GM19099 (cell line): Measurements from ENCODE around the gene DPM1.
A peak's percentile ranks its signal among the peaks of the same experiment; 100 is the strongest.

Source experiments
- POLR2A ChIP-seq: IDR thresholded peaks from 3 replicates; pipeline ENCODE4 v1.6.1; 2011; ENCODE audit warnings: low read depth; ENCODE audit not compliant: insufficient read length; ENCODE audit errors: extremely low read depth

DPM1 gene

GRCh38 chr20:50958615-50959542 lies 547 bp upstream of the DPM1 start, which contains the start of gene MOCS3:
TSS of gene MOCS3 (plus strand) at chr20:50958818. CDS start at chr20:50958843, 25 bp downstream.
- no peak for TF ChIP-seq POLR2A

- no peak for TF ChIP-seq POLR2A
Observed at GRCh38 chr20:50957276-50957675, 1.1 kb downstream of the DPM1 start.

DNA sequence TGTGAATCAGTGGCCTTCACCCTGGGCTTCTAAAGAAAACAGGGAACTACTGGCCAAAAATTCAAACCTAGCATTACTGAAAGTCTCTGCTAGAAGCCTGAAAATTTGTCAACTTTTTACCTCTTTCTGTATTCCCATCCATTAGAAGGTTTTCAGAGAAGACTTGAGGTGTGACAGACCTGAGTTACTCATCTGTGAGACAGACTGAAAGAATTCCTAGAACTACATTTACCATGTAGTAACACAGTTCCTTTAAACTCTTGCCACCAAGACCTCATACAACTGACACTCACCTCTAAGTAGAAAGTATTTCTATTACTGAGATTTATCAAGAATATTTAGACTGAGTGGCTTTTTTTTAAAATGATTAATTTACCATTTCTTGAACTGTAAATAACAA lies 4.5 kb downstream of the DPM1 start:
- no peak for TF ChIP-seq POLR2A

DNA sequence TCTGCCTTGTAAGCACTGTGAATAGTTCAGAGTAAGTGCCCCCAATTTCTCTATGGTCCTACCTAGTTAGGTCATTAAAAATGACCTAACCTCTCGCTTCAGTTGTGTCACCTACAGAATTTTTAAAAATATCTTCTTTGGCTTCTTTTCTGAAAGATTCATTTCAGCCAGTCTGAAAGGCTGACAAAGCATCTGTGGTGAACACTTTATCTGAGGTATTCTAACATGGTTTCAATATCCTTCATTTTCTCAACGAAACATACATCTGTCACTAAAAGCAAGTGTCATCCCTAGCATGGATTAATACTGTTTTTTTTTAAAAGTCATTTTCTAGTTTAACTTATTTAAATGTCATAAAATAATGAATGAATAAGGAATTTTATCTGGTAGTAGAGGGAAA lies 5.1 kb downstream of the DPM1 start:
- TF ChIP-seq POLR2A = no peak

GRCh38 chr20:50948132-50948785 lies 10.1 kb downstream of the DPM1 start:
- no peak for TF ChIP-seq POLR2A

- no peak for TF ChIP-seq POLR2A
Observed at GRCh38 chr20:50943069-50943468, 15.3 kb downstream of the DPM1 start.

DNA sequence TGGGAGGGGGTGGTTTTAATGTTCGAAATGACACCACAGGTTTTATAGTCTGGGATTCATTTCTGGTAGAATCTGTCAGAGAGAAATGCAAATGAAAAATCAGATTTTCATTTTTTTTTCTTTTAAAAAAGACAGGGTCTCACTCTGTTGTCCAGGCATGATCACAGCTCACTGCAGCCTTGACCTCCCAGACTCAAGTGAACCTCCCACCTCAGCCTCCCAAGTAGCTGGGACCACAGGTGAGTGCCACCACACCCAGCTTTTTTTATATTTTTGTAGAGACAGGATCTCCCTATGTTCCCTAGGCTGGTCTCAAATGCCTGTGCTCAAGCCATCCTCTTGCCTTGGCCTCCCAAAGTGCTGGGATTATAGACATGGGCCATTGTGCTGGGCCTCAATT lies 24.7 kb downstream of the DPM1 start:
- TF ChIP-seq POLR2A = no peak

GRCh38 chr20:50932691-50933280 lies 25.5 kb downstream of the DPM1 start:
- no peak for TF ChIP-seq POLR2A

DNA sequence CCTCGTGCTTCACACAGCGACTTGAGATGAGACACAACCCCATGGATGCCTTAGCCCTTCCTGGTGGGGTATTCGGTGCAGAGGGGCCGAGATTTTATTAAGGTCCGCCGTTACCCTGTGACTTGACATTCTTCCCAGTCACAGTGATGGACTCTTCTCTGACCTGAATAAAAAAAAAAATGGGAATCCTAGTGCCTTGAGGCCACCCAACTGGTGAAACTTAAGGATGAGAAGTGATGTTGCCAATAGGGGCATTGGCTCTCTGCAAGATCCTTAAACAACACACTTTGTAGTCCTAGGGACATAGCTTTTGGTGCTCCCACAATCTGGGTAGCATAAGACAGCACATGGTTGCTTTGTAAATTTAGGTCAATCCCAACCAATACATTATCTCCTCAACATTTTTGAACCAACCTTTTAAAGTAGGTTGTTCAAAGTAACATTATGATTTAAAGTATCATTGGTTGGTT lies 26.3 kb downstream of the DPM1 start:
- TF ChIP-seq POLR2A = no peak

GRCh38 chr20:50931306-50932015 lies 26.9 kb downstream of the DPM1 start, which contains the start of gene ADNP:
TSS of gene ADNP (minus strand) at chr20:50931437. CDS start at chr20:50903996, 27,441 bp downstream.
- peak; percentile 87 for TF ChIP-seq POLR2A

DNA sequence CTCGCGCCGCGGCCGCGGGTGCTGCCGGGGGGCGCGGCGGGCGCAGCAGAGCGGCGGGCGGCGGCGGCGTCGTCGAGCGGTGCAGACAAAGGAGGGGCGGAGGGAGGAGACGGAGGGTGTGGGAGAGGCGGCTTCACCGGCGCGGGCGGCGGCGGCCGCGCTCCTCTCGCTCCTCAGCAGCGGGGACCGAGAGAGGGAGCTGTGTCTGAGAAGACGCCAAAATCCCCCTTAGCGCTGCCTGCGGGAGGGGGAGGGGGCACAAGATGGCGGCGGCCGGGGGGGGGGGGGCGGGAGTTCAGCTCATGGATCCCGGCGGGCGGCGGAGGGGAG lies 27.4 kb downstream of the DPM1 start:
- peak; percentile 52 for TF ChIP-seq POLR2A

DNA sequence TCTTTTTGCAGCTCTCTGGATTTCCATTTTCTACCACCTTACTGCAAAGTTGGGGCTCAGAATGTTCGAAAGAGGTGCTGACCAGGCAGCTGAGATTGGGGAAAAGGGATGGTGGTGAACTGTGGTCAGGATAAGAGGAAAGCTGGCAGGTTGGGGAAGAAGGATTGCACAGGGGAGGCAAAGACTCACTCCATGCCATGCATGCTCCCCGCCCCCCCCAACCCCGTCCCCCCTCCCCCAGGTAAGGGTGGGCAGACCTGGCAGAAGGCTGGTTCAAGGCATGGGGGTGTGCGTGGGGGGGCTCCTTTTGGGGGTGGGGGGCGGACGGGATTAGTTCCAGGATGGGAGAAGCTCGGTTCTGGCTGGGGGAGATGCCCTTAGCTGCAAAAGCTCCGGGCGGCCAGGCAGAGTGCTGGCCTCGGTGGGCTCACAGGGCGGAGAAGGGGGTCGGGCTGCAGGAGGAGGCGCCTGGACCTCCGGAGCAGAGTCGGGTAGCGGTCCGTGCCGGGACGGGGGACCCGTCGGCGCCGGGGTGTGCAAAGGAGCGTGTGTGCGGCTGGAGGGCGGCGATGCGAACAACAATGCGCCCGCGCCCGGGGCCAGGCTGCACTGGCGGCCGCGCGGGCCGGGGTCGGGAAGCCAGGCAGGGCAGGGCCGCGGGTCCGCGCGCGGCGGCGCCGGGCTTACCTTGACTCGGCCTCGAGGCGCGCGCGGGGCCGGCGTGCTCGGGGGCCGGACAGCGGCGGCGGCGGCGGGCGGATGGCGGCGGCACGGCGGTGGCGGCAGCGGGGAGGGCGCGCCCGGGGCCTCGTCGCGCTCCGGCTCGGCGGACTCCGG lies 28.0 kb downstream of the DPM1 start:
- TF ChIP-seq POLR2A = no peak

- TF ChIP-seq POLR2A = no peak
Observed at GRCh38 chr20:50929299-50930138, 28.8 kb downstream of the DPM1 start.
